Liver (tissue), 9 donors: ENCODE measurements around the gene TMEM114. TPM values are rescaled to one million over a fixed set of nuclear protein-coding genes. Genes with fewer than 3 reads are reported as not detected.

Experiments used
- DNase-seq: peaks from one replicate; pipeline ENCODE4 v3.0.0-alpha.2; 2017; ENCODE audit warnings: low spot score
- H3K27ac ChIP-seq, 2 donors: one replicate each; pipeline ENCODE4 v1.7.0; 2013; ENCODE audit warnings: inconsistent platforms in 2 of 2, low read length in 2 of 2, control low read depth in 1 of 2, low read depth in 1 of 2, mild to moderate bottlenecking in 1 of 2
- H3K27me3 ChIP-seq, 4 donors: one replicate each; pipeline versions ENCODE4 v1.6.1 to v1.7.0; 2013; ENCODE audit warnings: low read length in 3 of 4, inconsistent platforms in 1 of 4, mild to moderate bottlenecking in 1 of 4, moderate library complexity in 1 of 4; ENCODE audit not compliant: control insufficient read depth in 4 of 4, insufficient read depth in 4 of 4
- H3K36me3 ChIP-seq, 4 donors: one replicate each; pipeline versions ENCODE4 v1.6.1 to v1.7.0; 2013; ENCODE audit warnings: low read length in 3 of 4, mild to moderate bottlenecking in 3 of 4, low read depth in 1 of 4, moderate library complexity in 1 of 4; ENCODE audit not compliant: control insufficient read depth in 4 of 4, insufficient read depth in 3 of 4
- H3K4me1 ChIP-seq, 4 donors: one replicate each; pipeline versions ENCODE4 v1.6.1 to v1.7.0; 2013; ENCODE audit warnings: low read length in 3 of 4, mild to moderate bottlenecking in 3 of 4, moderate library complexity in 1 of 4; ENCODE audit not compliant: control insufficient read depth in 4 of 4, insufficient read depth in 4 of 4
- H3K4me3 ChIP-seq, 3 donors: one replicate each; pipeline versions ENCODE4 v1.6.1 to v1.7.0; 2013; ENCODE audit warnings: low read length in 3 of 3, control low read depth in 1 of 3, low read depth in 1 of 3, mild to moderate bottlenecking in 1 of 3
- H3K9ac ChIP-seq, 2 donors: one replicate each; pipeline ENCODE4 v1.7.0; 2013; ENCODE audit warnings: low read length in 2 of 2, mild to moderate bottlenecking in 2 of 2, moderate library complexity in 2 of 2, control low read depth in 1 of 2, low read depth in 1 of 2
- H3K9me3 ChIP-seq, 4 donors: one replicate each; pipeline versions ENCODE4 v1.6.1 to v1.7.0; 2013; ENCODE audit warnings: low read length in 3 of 4; ENCODE audit not compliant: control insufficient read depth in 4 of 4
- EGR1 ChIP-seq, 2 donors: IDR thresholded peaks; 2 replicates each; pipeline ENCODE4 v1.6.1; 2016 to 2018; ENCODE audit warnings: antibody characterized with exemption in 2 of 2, low read depth in 2 of 2
- FOXA1 ChIP-seq: IDR thresholded peaks from 2 replicates; pipeline ENCODE4 v1.6.1; 2016; ENCODE audit warnings: antibody characterized with exemption
- FOXA2 ChIP-seq: IDR thresholded peaks from 2 replicates; pipeline ENCODE4 v1.6.1; 2016; ENCODE audit warnings: antibody characterized with exemption
- GABPA ChIP-seq, 2 donors: IDR thresholded peaks in 1 of 2; conservative IDR thresholded peaks in 1 of 2; 2 replicates each; pipeline ENCODE4 v1.6.1; 2016; ENCODE audit warnings: antibody characterized with exemption in 2 of 2, mild to moderate bottlenecking in 1 of 2, moderate library complexity in 1 of 2
- HNF4A ChIP-seq, 2 donors: conservative IDR thresholded peaks; 2 replicates each; pipeline ENCODE4 v1.6.1; 2016; ENCODE audit warnings: antibody characterized with exemption in 2 of 2, mild to moderate bottlenecking in 2 of 2
- HNF4G ChIP-seq: IDR thresholded peaks from 2 replicates; pipeline ENCODE4 v1.6.1; 2016; ENCODE audit warnings: antibody characterized with exemption
- JUND ChIP-seq, 2 donors: IDR thresholded peaks; 2 replicates each; pipeline ENCODE4 v1.6.1; 2016; ENCODE audit warnings: antibody characterized with exemption in 2 of 2
- NR2F2 ChIP-seq: IDR thresholded peaks from 2 replicates; pipeline ENCODE4 v1.6.1; 2016; ENCODE audit warnings: antibody characterized with exemption
- RAD21 ChIP-seq, 2 donors: IDR thresholded peaks; 2 replicates each; pipeline ENCODE4 v1.6.1; 2016; ENCODE audit warnings: antibody characterized with exemption in 2 of 2, mild to moderate bottlenecking in 2 of 2
- RXRA ChIP-seq, 2 donors: IDR thresholded peaks; 2 replicates each; pipeline ENCODE4 v1.6.1; 2017 to 2018; ENCODE audit warnings: antibody characterized with exemption in 2 of 2, mild to moderate bottlenecking in 1 of 2
- SP1 ChIP-seq: IDR thresholded peaks from 2 replicates; pipeline ENCODE4 v1.6.1; 2018; ENCODE audit warnings: antibody characterized with exemption, mild to moderate bottlenecking
- TAF1 ChIP-seq: conservative IDR thresholded peaks from 2 replicates; pipeline ENCODE4 v1.6.1; 2016; ENCODE audit warnings: antibody characterized with exemption, mild to moderate bottlenecking
- YY1 ChIP-seq: IDR thresholded peaks from 2 replicates; pipeline ENCODE4 v1.6.1; 2016; ENCODE audit warnings: antibody characterized with exemption, mild to moderate bottlenecking
- WGBS: extraction: QIAGEN DNeasy Blood & Tissue Kit; methylation state at CpG from one replicate; pipeline ENCODE4 v1.1.7; 2013; 5-methylcytosine and 5-hydroxymethylcytosine counted together
- polyA plus RNA-seq, 2 donors: library from polyadenylated mRNA; stranded (reverse) in 1 of 2; unstranded in 1 of 2; fragments of 200-250 nt in 1 of 2; fragments of >200 nt in 1 of 2; fragmentation: Nextera tagmentation in 1 of 2; extraction: Ambion mirVana in 1 of 2; gene quantifications; one replicate each; pipeline versions ENCODE4 v1.2.1 to v1.2.3, GENCODE V29; 2013 to 2015
- total RNA-seq, 2 donors: library from RNA; depleted of rRNA; stranded (reverse); fragments of >200 nt; gene quantifications; one replicate each; pipeline ENCODE4 v1.2.3, GENCODE V29; 2014
- TF ChIP-seq, protein P1 (sequence below): IDR thresholded peaks from 2 replicates; pipeline ENCODE4 v1.6.1; 2016; ENCODE audit warnings: antibody characterized with exemption, mild to moderate bottlenecking
- TF ChIP-seq, protein P2 (sequence below): IDR thresholded peaks from 2 replicates; pipeline ENCODE4 v1.6.1; 2016; ENCODE audit warnings: antibody characterized with exemption
- TF ChIP-seq, protein P3 (sequence below): IDR thresholded peaks from 2 replicates; pipeline ENCODE4 v1.6.1; 2016; ENCODE audit warnings: antibody characterized with exemption
- TF ChIP-seq, protein P4 (sequence below): IDR thresholded peaks from 2 replicates; pipeline ENCODE4 v1.6.1; 2016; ENCODE audit warnings: antibody characterized with exemption
- donor health status: healthy.
- donor health status: healthy.
- donor health status: healthy.
- donor health status: healthy.
- donor health status: healthy.

Gene TMEM114
- total and polyA plus RNA-seq, 4 donors = not detected

DNA sequence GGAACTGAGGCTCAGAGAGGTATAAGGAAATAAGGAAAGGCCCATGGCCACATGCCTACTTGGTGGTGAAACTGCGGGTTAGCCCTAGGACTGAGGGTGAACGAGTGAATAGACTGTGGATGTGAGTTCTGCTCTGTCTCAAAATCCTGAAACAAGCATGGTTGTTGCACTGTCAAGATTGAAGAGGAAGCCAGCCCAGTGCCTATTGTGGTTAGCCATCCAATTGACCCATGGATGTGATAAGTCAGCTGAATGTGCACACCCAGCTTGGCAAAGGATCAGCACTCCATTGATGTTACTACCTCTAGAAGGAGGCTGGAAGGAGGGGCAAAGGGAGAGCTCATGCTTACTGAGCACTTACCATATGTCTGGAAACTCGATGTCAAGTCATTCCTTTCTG lies 4.5 kb downstream of the TMEM114 start:
- TF ChIP-seq EGR1 (IDR thresholded peaks at IDR 0.05; ENCODE audit: low read depth in 2 of 2) (no peak), FOXA1 (no peak), GABPA (IDR thresholded peaks at IDR 0.05 in 1 of 2, conservative IDR thresholded peaks at IDR 0.05 in 1 of 2) (no peak), HNF4G (no peak), FOXA2 (no peak), TAF1 (no peak), YY1 (no peak), HNF4A (conservative IDR thresholded peaks at IDR 0.05) (no peak), SP1 (no peak)
- TF ChIP-seq, protein P1, sequence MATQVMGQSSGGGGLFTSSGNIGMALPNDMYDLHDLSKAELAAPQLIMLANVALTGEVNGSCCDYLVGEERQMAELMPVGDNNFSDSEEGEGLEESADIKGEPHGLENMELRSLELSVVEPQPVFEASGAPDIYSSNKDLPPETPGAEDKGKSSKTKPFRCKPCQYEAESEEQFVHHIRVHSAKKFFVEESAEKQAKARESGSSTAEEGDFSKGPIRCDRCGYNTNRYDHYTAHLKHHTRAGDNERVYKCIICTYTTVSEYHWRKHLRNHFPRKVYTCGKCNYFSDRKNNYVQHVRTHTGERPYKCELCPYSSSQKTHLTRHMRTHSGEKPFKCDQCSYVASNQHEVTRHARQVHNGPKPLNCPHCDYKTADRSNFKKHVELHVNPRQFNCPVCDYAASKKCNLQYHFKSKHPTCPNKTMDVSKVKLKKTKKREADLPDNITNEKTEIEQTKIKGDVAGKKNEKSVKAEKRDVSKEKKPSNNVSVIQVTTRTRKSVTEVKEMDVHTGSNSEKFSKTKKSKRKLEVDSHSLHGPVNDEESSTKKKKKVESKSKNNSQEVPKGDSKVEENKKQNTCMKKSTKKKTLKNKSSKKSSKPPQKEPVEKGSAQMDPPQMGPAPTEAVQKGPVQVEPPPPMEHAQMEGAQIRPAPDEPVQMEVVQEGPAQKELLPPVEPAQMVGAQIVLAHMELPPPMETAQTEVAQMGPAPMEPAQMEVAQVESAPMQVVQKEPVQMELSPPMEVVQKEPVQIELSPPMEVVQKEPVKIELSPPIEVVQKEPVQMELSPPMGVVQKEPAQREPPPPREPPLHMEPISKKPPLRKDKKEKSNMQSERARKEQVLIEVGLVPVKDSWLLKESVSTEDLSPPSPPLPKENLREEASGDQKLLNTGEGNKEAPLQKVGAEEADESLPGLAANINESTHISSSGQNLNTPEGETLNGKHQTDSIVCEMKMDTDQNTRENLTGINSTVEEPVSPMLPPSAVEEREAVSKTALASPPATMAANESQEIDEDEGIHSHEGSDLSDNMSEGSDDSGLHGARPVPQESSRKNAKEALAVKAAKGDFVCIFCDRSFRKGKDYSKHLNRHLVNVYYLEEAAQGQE = no peak
- TF ChIP-seq, protein P2, sequence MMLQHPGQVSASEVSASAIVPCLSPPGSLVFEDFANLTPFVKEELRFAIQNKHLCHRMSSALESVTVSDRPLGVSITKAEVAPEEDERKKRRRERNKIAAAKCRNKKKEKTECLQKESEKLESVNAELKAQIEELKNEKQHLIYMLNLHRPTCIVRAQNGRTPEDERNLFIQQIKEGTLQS = no peak
- TF ChIP-seq, protein P3, sequence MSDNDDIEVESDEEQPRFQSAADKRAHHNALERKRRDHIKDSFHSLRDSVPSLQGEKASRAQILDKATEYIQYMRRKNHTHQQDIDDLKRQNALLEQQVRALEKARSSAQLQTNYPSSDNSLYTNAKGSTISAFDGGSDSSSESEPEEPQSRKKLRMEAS = no peak
- H3K9ac ChIP-seq = no peak overlapping the region
- 83% methylated on average over 3 of the region's 3 CpGs for WGBS
- H3K27me3 ChIP-seq = peaks cover 0 to 10% (median 3%) of the 10 kb centered on the region in 4 donors
- no peaks in the 10 kb centered on the region for H3K9me3 ChIP-seq
- DNase-seq = no peak
- peaks cover 0 to 15% (median 6%) of the 10 kb centered on the region in 4 donors for H3K4me1 ChIP-seq
- no peaks in the 10 kb centered on the region for H3K36me3 ChIP-seq
- no peak overlapping the region for H3K27ac ChIP-seq
- H3K4me3 ChIP-seq = no peak overlapping the region

DNA sequence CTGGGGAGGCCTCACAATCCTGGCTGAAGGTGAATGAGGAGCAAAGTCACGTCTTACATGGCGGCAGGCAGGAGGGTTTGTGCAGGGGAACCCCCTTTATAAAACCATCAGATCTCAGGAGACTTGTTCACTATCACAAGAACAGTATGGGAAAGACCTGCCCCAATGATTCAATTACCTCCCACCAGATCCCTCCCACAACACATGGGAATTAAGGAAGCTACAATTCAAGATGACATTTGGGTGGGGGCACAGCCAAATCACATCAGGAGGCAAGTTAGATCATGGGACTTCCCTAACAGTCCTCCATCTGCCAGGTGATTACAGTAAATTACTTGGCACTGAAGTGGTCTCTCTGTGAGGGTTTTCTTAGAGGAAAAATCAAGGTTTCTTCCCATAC lies 5.3 kb downstream of the TMEM114 start:
- DNase-seq = no peak
- Histone ChIP-seq H3K4me1 (peaks cover 0 to 11% (median 6%) of the 10 kb centered on the region in 4 donors), H3K36me3 (no peaks in the 10 kb centered on the region), H3K27ac (no peak overlapping the region), H3K9ac (no peak overlapping the region), H3K4me3 (no peak overlapping the region), H3K27me3 (peaks cover 0 to 6% (median under 1%) of the 10 kb centered on the region in 4 donors), H3K9me3 (no peaks in the 10 kb centered on the region)
- 94% methylated on average over 2 of the region's 2 CpGs for WGBS
- TF ChIP-seq RXRA (IDR thresholded peaks at IDR 0.05) (no peak), FOXA2 (no peak), RAD21 (IDR thresholded peaks at IDR 0.05) (no peak), SP1 (no peak), GABPA (IDR thresholded peaks at IDR 0.05 in 1 of 2, conservative IDR thresholded peaks at IDR 0.05 in 1 of 2) (no peak), FOXA1 (no peak), NR2F2 (no peak), HNF4G (no peak), JUND (IDR thresholded peaks at IDR 0.05) (no peak), TAF1 (no peak)
- TF ChIP-seq, protein P1 = no peak
- TF ChIP-seq, protein P2 = no peak
- TF ChIP-seq, protein P3 = no peak
- TF ChIP-seq, protein P4, sequence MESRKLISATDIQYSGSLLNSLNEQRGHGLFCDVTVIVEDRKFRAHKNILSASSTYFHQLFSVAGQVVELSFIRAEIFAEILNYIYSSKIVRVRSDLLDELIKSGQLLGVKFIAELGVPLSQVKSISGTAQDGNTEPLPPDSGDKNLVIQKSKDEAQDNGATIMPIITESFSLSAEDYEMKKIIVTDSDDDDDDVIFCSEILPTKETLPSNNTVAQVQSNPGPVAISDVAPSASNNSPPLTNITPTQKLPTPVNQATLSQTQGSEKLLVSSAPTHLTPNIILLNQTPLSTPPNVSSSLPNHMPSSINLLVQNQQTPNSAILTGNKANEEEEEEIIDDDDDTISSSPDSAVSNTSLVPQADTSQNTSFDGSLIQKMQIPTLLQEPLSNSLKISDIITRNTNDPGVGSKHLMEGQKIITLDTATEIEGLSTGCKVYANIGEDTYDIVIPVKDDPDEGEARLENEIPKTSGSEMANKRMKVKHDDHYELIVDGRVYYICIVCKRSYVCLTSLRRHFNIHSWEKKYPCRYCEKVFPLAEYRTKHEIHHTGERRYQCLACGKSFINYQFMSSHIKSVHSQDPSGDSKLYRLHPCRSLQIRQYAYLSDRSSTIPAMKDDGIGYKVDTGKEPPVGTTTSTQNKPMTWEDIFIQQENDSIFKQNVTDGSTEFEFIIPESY = no peak
